Measurements from ENCODE around the gene TNS1. TPM values are rescaled to one million over a fixed set of nuclear protein-coding genes. Genes with fewer than 3 reads are reported as not detected.

Gene TNS1
- total RNA-seq, 4 donors from 2014 or later, result 23.1 to 156 (median 81.1) TPM

DNA sequence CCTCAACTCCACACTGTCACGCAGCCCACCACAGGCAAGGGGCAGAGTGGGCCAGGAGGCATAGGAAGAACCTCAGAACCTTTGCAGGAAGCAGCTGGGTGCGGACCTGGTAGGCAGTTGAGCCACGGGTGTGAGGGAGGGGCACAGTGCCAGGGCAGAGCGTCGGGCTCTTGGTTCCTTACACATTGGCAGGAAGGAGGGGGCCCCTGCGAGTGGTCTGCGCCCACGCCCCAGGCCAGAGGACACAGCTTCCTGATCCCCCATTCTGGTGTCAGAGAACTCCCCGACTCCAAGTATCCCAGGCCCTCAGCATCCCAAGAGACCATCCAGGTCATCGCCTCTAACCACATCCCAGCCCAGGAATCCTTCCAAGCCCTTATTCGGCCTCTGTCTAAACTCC, 61.5 kb downstream of the TNS1 start:
- peak overlapping the region in 3 of 4 donors; percentile 32 to 67 (median 57) for H3K4me3 ChIP-seq
- DNase-seq, result no peak
- no peaks in the 10 kb centered on the region for H3K27me3 ChIP-seq
- no peaks in the 10 kb centered on the region for H3K9me3 ChIP-seq
- TF ChIP-seq POLR2A (IDR thresholded peaks at IDR 0.05), result no peak
- TF ChIP-seq, protein P1, sequence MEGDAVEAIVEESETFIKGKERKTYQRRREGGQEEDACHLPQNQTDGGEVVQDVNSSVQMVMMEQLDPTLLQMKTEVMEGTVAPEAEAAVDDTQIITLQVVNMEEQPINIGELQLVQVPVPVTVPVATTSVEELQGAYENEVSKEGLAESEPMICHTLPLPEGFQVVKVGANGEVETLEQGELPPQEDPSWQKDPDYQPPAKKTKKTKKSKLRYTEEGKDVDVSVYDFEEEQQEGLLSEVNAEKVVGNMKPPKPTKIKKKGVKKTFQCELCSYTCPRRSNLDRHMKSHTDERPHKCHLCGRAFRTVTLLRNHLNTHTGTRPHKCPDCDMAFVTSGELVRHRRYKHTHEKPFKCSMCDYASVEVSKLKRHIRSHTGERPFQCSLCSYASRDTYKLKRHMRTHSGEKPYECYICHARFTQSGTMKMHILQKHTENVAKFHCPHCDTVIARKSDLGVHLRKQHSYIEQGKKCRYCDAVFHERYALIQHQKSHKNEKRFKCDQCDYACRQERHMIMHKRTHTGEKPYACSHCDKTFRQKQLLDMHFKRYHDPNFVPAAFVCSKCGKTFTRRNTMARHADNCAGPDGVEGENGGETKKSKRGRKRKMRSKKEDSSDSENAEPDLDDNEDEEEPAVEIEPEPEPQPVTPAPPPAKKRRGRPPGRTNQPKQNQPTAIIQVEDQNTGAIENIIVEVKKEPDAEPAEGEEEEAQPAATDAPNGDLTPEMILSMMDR (IDR thresholded peaks at IDR 0.05), result no peak
- H3K4me1 ChIP-seq, result peaks cover 0 to 42% (median 0%) of the 10 kb centered on the region in 4 donors
- H3K36me3 ChIP-seq, result no peaks in the 10 kb centered on the region
- H3K27ac ChIP-seq, result peak overlapping the region in 3 of 4 donors; percentile 63 to 92 (median 80)

DNA sequence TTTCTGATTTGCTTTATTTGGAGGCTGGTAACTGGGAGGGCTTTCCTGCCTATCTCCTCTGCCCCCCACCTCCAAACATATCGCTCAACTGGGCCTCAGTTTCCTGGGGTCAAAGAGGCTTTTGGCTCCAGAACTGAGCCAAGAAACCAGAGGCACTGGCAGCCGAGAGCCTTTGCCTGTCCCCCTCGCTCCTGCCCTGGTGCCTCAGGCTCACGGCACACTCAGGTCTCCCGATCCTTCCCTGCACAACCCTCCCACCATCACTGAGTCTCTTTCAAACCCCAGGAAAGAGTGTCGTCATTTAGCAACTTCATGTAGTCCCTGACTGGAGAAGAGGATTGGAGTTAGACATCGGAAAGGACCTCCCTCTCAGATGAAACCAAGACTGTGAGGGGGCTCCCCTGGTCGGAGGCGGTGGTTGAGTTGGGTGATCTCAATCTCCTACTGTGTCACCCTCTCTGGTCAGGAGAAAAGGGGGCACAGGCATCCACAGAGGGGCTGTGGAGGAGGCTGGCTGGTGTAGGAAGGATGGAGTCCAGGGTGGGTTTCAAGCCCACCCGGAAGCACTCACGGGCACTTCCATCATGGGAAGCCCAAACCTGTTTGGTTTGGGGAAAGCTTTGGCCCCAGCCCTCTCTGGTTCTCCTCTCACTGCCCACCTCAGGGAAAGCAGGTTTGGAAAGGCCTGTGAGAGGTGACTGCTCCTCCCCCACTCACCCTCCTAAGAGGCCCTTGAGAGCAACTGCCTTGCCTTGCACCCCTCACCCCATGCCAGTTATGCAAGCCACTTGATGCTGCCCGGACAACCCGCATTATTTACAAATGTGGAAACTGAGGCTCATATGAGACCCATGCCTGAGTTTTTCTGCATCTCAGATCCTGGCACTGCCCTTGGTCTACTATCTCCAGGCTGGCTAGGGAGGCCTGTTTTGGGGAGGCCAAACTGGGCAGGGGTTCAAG, 62.3 kb downstream of the TNS1 start:
- Histone ChIP-seq H3K4me3 (peak overlapping the region in 2 of 4 donors; percentile 57 to 67), H3K27me3 (no peaks in the 10 kb centered on the region), H3K27ac (peak overlapping the region in 2 of 4 donors; percentile 80 to 92), H3K36me3 (no peaks in the 10 kb centered on the region), H3K4me1 (peaks cover 0 to 50% (median 0%) of the 10 kb centered on the region in 4 donors), H3K9me3 (no peaks in the 10 kb centered on the region)
- no peak for DNase-seq
- no peak for TF ChIP-seq POLR2A (IDR thresholded peaks at IDR 0.05)
- TF ChIP-seq, protein P1 (IDR thresholded peaks at IDR 0.05), result no peak

DNA sequence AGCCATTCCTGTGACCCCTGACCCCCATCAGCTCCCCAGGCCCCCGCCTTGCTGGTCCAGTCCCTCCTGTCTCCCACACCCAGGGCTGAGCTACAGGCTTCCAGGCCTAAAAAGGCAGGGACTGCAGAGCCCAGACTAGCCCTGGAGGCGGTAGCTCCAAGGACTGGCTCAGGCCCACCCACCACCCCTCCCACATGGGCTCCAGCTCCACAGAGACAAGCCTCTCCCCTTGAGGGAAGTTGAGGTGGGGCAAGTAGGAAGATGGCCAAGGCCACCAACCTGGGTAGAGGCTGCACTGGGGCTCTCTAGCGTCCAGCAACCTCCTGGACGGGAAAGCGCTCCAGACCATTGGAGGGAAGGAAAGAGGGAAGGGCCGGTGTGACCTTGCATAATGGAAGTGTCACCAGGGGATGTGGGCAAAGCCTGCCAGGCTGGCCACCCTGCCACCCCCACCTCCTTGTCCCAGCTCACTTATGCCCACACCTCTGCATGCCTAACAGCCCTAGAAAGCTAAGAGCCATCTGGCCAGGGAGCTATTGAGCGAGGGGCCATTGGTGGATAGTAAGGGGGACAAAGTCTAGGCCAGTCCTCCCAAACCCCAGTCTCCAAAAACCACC, 63.1 kb downstream of the TNS1 start:
- H3K4me3 ChIP-seq, result peak overlapping the region in 2 of 4 donors; percentile 26 to 67
- DNase-seq, result no peak
- peaks cover 0 to 57% (median 0%) of the 10 kb centered on the region in 4 donors for H3K4me1 ChIP-seq
- TF ChIP-seq POLR2A (IDR thresholded peaks at IDR 0.05), result no peak
- TF ChIP-seq, protein P1 (IDR thresholded peaks at IDR 0.05), result no peak
- no peaks in the 10 kb centered on the region for H3K36me3 ChIP-seq
- H3K9me3 ChIP-seq, result no peaks in the 10 kb centered on the region
- H3K27me3 ChIP-seq, result no peaks in the 10 kb centered on the region
- H3K27ac ChIP-seq, result peak overlapping the region in 3 of 4 donors; percentile 25 to 92 (median 80)

DNA sequence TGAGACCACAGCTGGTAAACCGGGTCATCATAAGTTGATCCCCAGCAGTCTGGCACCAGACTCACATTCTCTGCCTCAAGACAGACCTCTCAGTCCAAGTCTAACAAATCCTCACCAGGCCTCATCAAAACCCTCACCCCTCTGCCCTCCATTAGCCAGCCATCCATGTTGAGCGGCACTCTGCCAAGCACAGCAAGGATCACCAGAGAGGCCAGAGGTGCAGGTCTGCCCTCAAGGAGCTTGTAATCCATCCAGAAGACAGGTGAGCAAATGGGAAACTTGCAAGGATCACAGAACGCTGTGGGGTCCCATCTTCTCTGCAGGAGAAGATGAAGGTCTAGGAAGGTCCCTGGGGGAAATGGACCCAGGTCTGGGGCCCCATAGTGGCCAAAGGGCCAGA, 63.6 kb downstream of the TNS1 start:
- peak overlapping the region in 1 of 4 donors; percentile 67 for H3K4me3 ChIP-seq
- no peak for DNase-seq
- TF ChIP-seq POLR2A (IDR thresholded peaks at IDR 0.05), result no peak
- TF ChIP-seq, protein P1 (IDR thresholded peaks at IDR 0.05), result no peak

DNA sequence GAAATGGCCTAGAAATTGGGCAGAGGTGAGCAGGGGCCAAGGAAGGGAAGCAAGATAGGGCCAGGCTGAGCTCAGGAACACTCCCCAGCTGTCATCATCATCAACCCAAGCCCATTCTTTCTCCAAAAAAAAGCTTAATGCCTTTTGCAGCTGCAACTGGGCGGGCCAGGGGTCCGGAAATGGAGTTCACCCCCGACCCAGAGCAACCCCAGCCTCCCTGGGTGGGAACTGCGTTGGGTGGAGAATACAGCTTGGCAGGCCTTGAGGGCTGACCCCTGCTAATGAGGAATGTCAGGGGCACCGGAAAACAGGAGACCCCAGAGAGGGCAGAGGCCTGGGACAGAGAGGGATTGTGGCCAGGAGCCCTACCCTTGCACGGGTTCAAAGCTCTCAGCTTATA, 64.8 kb downstream of the TNS1 start:
- TF ChIP-seq POLR2A (IDR thresholded peaks at IDR 0.05), result no peak
- TF ChIP-seq, protein P1 (IDR thresholded peaks at IDR 0.05), result no peak
- H3K4me3 ChIP-seq, result peak overlapping the region in 1 of 4 donors; percentile 67
- H3K36me3 ChIP-seq, result no peaks in the 10 kb centered on the region
- H3K9me3 ChIP-seq, result no peaks in the 10 kb centered on the region
- no peaks in the 10 kb centered on the region for H3K27me3 ChIP-seq
- peaks cover 0 to 62% (median 0%) of the 10 kb centered on the region in 4 donors for H3K4me1 ChIP-seq
- DNase-seq, result no peak
- peak overlapping the region in 3 of 4 donors; percentile 64 to 92 (median 84) for H3K27ac ChIP-seq

More for the DNA sequence above, 63.6 kb downstream of the TNS1 start:
- Histone ChIP-seq H3K9me3 (no peaks in the 10 kb centered on the region), H3K27me3 (no peaks in the 10 kb centered on the region), H3K36me3 (no peaks in the 10 kb centered on the region), H3K27ac (peak overlapping the region in 2 of 4 donors; percentile 27 to 92), H3K4me1 (peaks cover 0 to 57% (median 0%) of the 10 kb centered on the region in 4 donors)

Measured in Peyer's patch (tissue), 4 donors.